ENCODE measurements around the gene PKP1.

DNA sequence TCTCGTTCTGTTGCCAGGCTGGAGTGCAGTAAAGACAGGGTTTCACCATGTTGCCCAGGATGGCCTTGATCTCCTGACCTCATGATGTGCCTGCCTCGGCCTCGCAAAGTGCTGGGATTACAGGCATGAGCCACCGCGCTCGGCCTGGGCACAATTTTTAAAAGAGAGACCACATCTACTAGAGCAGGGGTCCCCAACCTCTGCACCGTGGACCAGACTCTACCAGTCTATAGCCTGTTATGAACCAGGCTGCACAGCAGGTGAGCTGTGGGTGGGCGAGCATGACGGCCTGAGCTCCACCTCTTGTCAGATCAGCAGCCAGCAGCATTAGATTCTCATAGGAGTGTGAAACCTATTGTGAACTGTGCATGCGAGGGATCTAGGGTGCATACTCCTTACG is 73.4 kb downstream of the PKP1 start:
- TF ChIP-seq, protein P1, sequence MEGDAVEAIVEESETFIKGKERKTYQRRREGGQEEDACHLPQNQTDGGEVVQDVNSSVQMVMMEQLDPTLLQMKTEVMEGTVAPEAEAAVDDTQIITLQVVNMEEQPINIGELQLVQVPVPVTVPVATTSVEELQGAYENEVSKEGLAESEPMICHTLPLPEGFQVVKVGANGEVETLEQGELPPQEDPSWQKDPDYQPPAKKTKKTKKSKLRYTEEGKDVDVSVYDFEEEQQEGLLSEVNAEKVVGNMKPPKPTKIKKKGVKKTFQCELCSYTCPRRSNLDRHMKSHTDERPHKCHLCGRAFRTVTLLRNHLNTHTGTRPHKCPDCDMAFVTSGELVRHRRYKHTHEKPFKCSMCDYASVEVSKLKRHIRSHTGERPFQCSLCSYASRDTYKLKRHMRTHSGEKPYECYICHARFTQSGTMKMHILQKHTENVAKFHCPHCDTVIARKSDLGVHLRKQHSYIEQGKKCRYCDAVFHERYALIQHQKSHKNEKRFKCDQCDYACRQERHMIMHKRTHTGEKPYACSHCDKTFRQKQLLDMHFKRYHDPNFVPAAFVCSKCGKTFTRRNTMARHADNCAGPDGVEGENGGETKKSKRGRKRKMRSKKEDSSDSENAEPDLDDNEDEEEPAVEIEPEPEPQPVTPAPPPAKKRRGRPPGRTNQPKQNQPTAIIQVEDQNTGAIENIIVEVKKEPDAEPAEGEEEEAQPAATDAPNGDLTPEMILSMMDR (IDR thresholded peaks at IDR 0.05), result no peak
- no peak for TF ChIP-seq POLR2A (IDR thresholded peaks at IDR 0.05)
